Skeletal muscle tissue (tissue), 4 donors: ENCODE results near the gene SP110. TPM values are rescaled to one million over a fixed set of nuclear protein-coding genes. Genes with fewer than 3 reads are reported as not detected.

Source experiments
- H3K27ac ChIP-seq: one replicate; pipeline ENCODE4 v1.7.0; 2013; ENCODE audit warnings: mild to moderate bottlenecking, low read depth, low read length, inconsistent platforms
- H3K27me3 ChIP-seq, 3 donors: one replicate each; pipeline ENCODE4 v1.7.0; 2013; ENCODE audit warnings: low read length in 3 of 3; ENCODE audit not compliant: control insufficient read depth in 3 of 3, insufficient read depth in 3 of 3
- H3K36me3 ChIP-seq, 3 donors: one replicate each; pipeline ENCODE4 v1.7.0; 2013; ENCODE audit warnings: low read length in 3 of 3; ENCODE audit not compliant: control insufficient read depth in 3 of 3, insufficient read depth in 3 of 3
- H3K4me1 ChIP-seq, 3 donors: one replicate each; pipeline ENCODE4 v1.7.0; 2013; ENCODE audit warnings: low read length in 3 of 3, mild to moderate bottlenecking in 3 of 3; ENCODE audit not compliant: control insufficient read depth in 3 of 3, insufficient read depth in 3 of 3
- H3K4me3 ChIP-seq, 3 donors: one replicate each; pipeline ENCODE4 v1.7.0; 2013; ENCODE audit warnings: low read length in 3 of 3
- H3K9ac ChIP-seq, 3 donors: one replicate each; pipeline ENCODE4 v1.7.0; 2013; ENCODE audit warnings: low read length in 3 of 3, mild to moderate bottlenecking in 3 of 3, moderate library complexity in 2 of 3, low read depth in 1 of 3
- H3K9me3 ChIP-seq, 3 donors: one replicate each; pipeline ENCODE4 v1.7.0; 2013; ENCODE audit warnings: low read length in 3 of 3; ENCODE audit not compliant: control insufficient read depth in 3 of 3
- total RNA-seq: library from RNA; depleted of rRNA; stranded (reverse); fragments of >200 nt; gene quantifications from one replicate; pipeline ENCODE4 v1.2.3, GENCODE V29; 2014
- donor health status: Osteomylitis.

SP110 gene
- total RNA-seq, 1 donor from 2014 or later: 4.7 TPM

- H3K27me3 ChIP-seq: no peaks in the 10 kb centered on the region
- H3K4me3 ChIP-seq: no peak overlapping the region
- no peak overlapping the region for H3K9ac ChIP-seq
- H3K9me3 ChIP-seq: no peaks in the 10 kb centered on the region
- H3K36me3 ChIP-seq: no peaks in the 10 kb centered on the region
- H3K4me1 ChIP-seq: no peaks in the 10 kb centered on the region
- no peak overlapping the region for H3K27ac ChIP-seq
Measured at GRCh38 chr2:230254152-230254881, 34.5 kb upstream of the SP110 start.

DNA sequence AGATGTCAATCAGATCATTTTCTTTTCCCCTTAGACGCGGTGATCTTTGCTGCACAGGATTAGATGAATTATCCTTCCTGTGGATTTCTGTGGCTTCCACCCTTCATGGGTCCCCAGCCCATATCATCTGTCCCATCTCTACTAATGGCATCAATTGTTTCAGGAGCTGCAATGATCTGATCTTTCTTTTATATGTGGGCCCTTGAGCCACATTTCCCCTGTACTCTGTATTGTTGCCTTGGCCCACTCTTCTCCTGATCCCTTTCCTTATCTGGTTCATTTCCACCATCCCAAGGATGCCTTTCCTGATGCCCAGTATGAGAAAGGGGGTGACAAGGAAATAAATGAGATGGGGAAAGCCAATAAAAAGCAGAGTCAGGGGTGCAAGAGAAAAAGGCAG, 30.4 kb upstream of the SP110 start:
- no peak overlapping the region for H3K9ac ChIP-seq
- H3K27ac ChIP-seq: no peak overlapping the region
- H3K36me3 ChIP-seq: no peaks in the 10 kb centered on the region
- no peaks in the 10 kb centered on the region for H3K27me3 ChIP-seq
- no peak overlapping the region for H3K4me3 ChIP-seq
- H3K9me3 ChIP-seq: no peaks in the 10 kb centered on the region
- H3K4me1 ChIP-seq: no peaks in the 10 kb centered on the region

DNA sequence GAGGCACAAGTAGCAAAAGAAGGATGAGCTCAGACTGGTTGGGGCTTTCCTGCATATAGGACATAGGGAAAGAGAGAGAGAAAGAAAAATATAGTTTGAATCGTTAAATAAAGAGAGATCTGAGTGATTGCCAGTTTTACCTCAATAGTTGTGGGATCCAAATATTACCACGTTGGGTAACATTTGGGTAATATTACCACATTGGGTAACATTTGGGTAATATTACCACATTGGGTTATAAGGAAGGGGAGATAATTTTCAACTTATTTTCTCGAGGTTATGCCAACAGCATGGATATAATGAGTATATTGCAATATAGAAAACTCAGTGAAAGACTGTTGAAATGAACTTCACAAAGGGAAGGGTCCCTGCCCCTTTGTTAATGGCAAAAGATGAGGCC, 26.4 kb upstream of the SP110 start:
- Histone ChIP-seq H3K9ac (no peak overlapping the region), H3K27me3 (no peaks in the 10 kb centered on the region), H3K9me3 (peaks cover 0 to 4% (median 0%) of the 10 kb centered on the region in 3 donors), H3K4me3 (no peak overlapping the region), H3K36me3 (no peaks in the 10 kb centered on the region), H3K27ac (no peak overlapping the region), H3K4me1 (no peaks in the 10 kb centered on the region)

GRCh38 chr2:230244211-230244610, 24.4 kb upstream of the SP110 start:
- no peaks in the 10 kb centered on the region for H3K27me3 ChIP-seq
- H3K36me3 ChIP-seq: no peaks in the 10 kb centered on the region
- H3K9ac ChIP-seq: no peak overlapping the region
- H3K4me3 ChIP-seq: no peak overlapping the region
- H3K9me3 ChIP-seq: peaks cover 0 to 4% (median 0%) of the 10 kb centered on the region in 3 donors
- H3K27ac ChIP-seq: no peak overlapping the region
- no peaks in the 10 kb centered on the region for H3K4me1 ChIP-seq

DNA sequence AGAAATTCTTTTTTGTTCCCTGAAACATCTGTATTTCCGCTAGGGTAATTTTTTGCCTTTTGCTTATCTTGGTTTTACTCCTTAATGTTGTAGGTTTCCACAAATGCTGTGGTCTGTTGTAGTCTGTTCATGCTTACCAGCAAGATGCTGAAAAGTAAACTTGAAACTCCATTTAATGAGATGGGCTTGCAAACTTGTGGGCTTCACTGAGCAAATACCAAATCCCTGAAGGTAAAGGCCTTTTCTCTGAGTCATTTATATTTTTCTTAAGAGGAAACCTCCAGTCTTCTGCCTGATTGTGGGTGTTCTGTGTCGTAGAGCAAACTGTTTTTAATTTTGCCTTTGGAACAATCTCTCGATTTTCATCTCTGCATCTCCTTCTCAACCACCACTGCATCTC, 15.1 kb upstream of the SP110 start:
- Histone ChIP-seq H3K36me3 (no peaks in the 10 kb centered on the region), H3K4me1 (no peaks in the 10 kb centered on the region), H3K9me3 (peaks cover 0 to 4% (median 0%) of the 10 kb centered on the region in 3 donors), H3K9ac (no peak overlapping the region), H3K4me3 (no peak overlapping the region), H3K27me3 (peaks cover 0 to 2% (median 0%) of the 10 kb centered on the region in 3 donors), H3K27ac (no peak overlapping the region)

- no peak overlapping the region for H3K27ac ChIP-seq
- no peak overlapping the region for H3K9ac ChIP-seq
- no peak overlapping the region for H3K4me3 ChIP-seq
- no peaks in the 10 kb centered on the region for H3K36me3 ChIP-seq
- no peaks in the 10 kb centered on the region for H3K4me1 ChIP-seq
- H3K9me3 ChIP-seq: peaks cover 0 to 4% (median 0%) of the 10 kb centered on the region in 3 donors
- H3K27me3 ChIP-seq: peaks cover 0 to 2% (median 0%) of the 10 kb centered on the region in 3 donors
Measured at GRCh38 chr2:230234122-230234722, 14.4 kb upstream of the SP110 start.

DNA sequence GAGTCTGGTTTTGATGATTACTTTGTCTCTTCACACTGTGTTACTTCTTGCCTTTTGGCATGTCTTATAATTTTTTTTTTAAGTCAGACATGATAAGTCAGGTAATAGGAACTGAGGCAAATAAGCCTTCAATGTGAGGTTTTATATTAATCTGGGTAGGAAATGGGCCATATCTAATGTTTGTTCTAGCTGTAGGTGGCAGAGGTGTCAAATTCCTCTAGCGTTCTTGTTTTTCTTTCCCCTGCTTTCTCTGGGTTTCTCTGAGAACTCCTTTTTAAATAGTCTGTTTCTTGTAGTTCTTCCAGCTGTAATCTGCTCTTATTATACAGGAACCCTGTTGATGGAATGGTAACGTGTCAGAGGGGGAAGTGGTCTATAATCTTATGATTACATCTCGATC, 11.5 kb upstream of the SP110 start:
- peaks cover 0 to 4% (median 0%) of the 10 kb centered on the region in 3 donors for H3K9me3 ChIP-seq
- no peaks in the 10 kb centered on the region for H3K36me3 ChIP-seq
- H3K4me3 ChIP-seq: no peak overlapping the region
- no peak overlapping the region for H3K9ac ChIP-seq
- H3K27me3 ChIP-seq: peaks cover 0 to 2% (median 0%) of the 10 kb centered on the region in 3 donors
- no peaks in the 10 kb centered on the region for H3K4me1 ChIP-seq
- no peak overlapping the region for H3K27ac ChIP-seq

GRCh38 chr2:230230496-230231200, 10.9 kb upstream of the SP110 start:
- no peak overlapping the region for H3K9ac ChIP-seq
- H3K4me1 ChIP-seq: no peaks in the 10 kb centered on the region
- H3K27ac ChIP-seq: no peak overlapping the region
- H3K9me3 ChIP-seq: peaks cover 0 to 4% (median 0%) of the 10 kb centered on the region in 3 donors
- no peaks in the 10 kb centered on the region for H3K36me3 ChIP-seq
- no peak overlapping the region for H3K4me3 ChIP-seq
- H3K27me3 ChIP-seq: peaks cover 0 to 2% (median 0%) of the 10 kb centered on the region in 3 donors

DNA sequence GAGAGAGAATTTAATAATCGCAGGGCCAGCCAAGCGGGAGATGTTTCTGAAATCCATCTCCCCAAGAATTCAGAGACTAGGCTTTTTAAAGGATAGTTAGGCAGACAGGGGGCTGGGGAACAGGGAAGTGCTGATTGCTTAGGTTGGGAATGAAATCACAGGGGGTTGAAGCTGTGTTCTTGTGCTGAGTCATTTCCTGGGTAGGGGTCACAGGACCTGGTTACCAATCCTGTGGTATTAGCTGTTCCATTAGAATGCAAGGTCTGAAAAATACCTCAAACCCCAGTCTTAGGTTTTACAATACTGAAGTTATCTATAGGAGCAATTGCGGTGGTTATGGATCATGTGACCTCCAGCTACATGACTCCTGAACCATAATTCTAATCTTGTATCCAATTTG, 10.3 kb upstream of the SP110 start:
- no peaks in the 10 kb centered on the region for H3K36me3 ChIP-seq
- H3K27ac ChIP-seq: no peak overlapping the region
- no peaks in the 10 kb centered on the region for H3K4me1 ChIP-seq
- peaks cover 0 to 2% (median 0%) of the 10 kb centered on the region in 3 donors for H3K27me3 ChIP-seq
- no peak overlapping the region for H3K4me3 ChIP-seq
- peaks cover 0 to 4% (median 0%) of the 10 kb centered on the region in 3 donors for H3K9me3 ChIP-seq
- H3K9ac ChIP-seq: no peak overlapping the region

DNA sequence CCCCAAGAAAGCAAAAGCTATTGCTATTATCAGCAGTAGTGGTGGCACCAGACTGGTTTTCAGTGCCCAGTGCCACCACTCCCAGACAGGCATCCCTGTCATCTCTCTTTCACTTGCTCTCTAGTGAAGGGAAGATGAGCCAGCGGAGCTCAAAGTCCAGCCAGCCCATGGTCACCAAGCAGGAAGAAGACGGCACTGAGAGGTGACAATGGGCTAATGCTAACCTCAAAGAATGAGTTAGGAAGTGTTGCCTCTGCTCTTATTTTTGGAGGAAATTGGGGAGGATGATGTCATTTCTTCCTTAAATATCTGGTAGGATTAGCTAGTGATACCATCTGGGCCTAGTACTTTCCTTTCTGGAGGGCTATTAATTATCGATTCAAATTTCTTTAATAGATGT, 7.4 kb upstream of the SP110 start:
- Histone ChIP-seq H3K4me1 (no peaks in the 10 kb centered on the region), H3K27me3 (no peaks in the 10 kb centered on the region), H3K9ac (no peak overlapping the region), H3K27ac (no peak overlapping the region), H3K36me3 (no peaks in the 10 kb centered on the region), H3K9me3 (peaks cover 0 to 4% (median 0%) of the 10 kb centered on the region in 3 donors), H3K4me3 (no peak overlapping the region)
